Gastroesophageal sphincter (tissue), 4 donors: ENCODE measurements around the gene EGLN2. TPM values are rescaled to one million over a fixed set of nuclear protein-coding genes. Genes with fewer than 3 reads are reported as not detected.
"Not testable (repeated sequence)": the region's sequence is repeated elsewhere in the genome, so short reads cannot be mapped to it uniquely, and the experiment has no call there.

Experiments
- ATAC-seq: fragments of 150-250 bp; one replicate; pipeline ENCODE4 v1.9.1; 2016; ENCODE audit warnings: mild to moderate bottlenecking, moderate library complexity
- H3K27ac ChIP-seq, 4 donors: fragments of 200-600 bp; sonication (generic) in 3 of 4; 1 replicate in 3 of 4; 2 replicates in 1 of 4; pipeline ENCODE4 v1.5.1; 2016 to 2019
- H3K27me3 ChIP-seq: fragments of 200-600 bp; sonication (generic); one replicate; pipeline ENCODE4 v1.5.1; 2019
- H3K36me3 ChIP-seq, 2 donors: fragments of 200-600 bp; sonication (generic); one replicate each; pipeline ENCODE4 v1.5.1; 2019; ENCODE audit warnings: control low read depth in 1 of 2
- H3K4me1 ChIP-seq, 3 donors: fragments of 200-600 bp; sonication (generic); 1 replicate in 2 of 3; 2 replicates in 1 of 3; pipeline ENCODE4 v1.5.1; 2016 to 2019; ENCODE audit warnings: control low read depth in 2 of 3
- H3K4me3 ChIP-seq, 2 donors: fragments of 200-600 bp; sonication (generic); one replicate each; pipeline ENCODE4 v1.5.1; 2019; ENCODE audit warnings: mild to moderate bottlenecking in 1 of 2, moderate library complexity in 1 of 2
- H3K9me3 ChIP-seq, 3 donors: fragments of 200-600 bp; sonication (generic); one replicate each; pipeline ENCODE4 v1.5.1; 2017 to 2019; ENCODE audit warnings: control low read depth in 2 of 3
- CTCF ChIP-seq, 4 experiments: fragments of 200-600 bp in 2 of 4; fragments of 450-650 bp in 2 of 4; sonication (generic) in 1 of 4; IDR thresholded peaks; one replicate each; pipeline ENCODE4 v1.5.1; 2017 to 2019; ENCODE audit warnings: antibody characterized with exemption in 4 of 4, mild to moderate bottlenecking in 2 of 4, moderate library complexity in 2 of 4
- EP300 ChIP-seq: sonication (generic); formaldehyde crosslinking; IDR thresholded peaks from one replicate; pipeline ENCODE4 v1.6.1; 2017; ENCODE audit warnings: antibody characterized with exemption, mild to moderate bottlenecking
- POLR2A ChIP-seq, 2 donors: fragments of 450-650 bp; IDR thresholded peaks; one replicate each; pipeline ENCODE4 v1.6.1; 2017; ENCODE audit warnings: antibody characterized with exemption in 2 of 2, mild to moderate bottlenecking in 2 of 2, moderate library complexity in 1 of 2
- POLR2AphosphoS5 ChIP-seq: sonication (generic); formaldehyde crosslinking; IDR thresholded peaks from one replicate; pipeline ENCODE4 v1.6.1; 2017; ENCODE audit warnings: antibody characterized with exemption
- WGBS, 2 donors: methylation state at CpG; one replicate each; pipeline ENCODE4 v1.1.5; 2018; ENCODE audit warnings: low coverage in 1 of 2; 5-methylcytosine and 5-hydroxymethylcytosine counted together
- total RNA-seq, 4 donors: library from RNA; depleted of rRNA; stranded (reverse); fragments of >200 nt; gene quantifications; one replicate each; pipeline ENCODE4 v1.1.0, GENCODE V29; 2016

EGLN2 gene
- total RNA-seq, 4 donors from 2014 or later, result 99.1 to 115 (median 107) TPM

GRCh38 chr19:40827386-40828247 is 28.6 kb downstream of the EGLN2 start:
- H3K4me1 ChIP-seq, result peaks cover 0 to 13% (median 0%) of the 10 kb centered on the region in 3 donors
- H3K9me3 ChIP-seq, result no peaks in the 10 kb centered on the region
- no peak overlapping the region for H3K27ac ChIP-seq
- WGBS, 2 donors, result 90 to 93% methylated on average over 12 to 21 of the region's 22 CpGs
- no peak overlapping the region for H3K4me3 ChIP-seq
- H3K36me3 ChIP-seq, result peaks cover 0 to 26% of the 10 kb centered on the region in 2 donors
- TF ChIP-seq POLR2A (IDR thresholded peaks at IDR 0.05) (no peak), CTCF (IDR thresholded peaks at IDR 0.05) (no peak), POLR2AphosphoS5 (no peak), EP300 (no peak)
- no peak for ATAC-seq
- no peaks in the 10 kb centered on the region for H3K27me3 ChIP-seq

- peaks cover 0 to 26% of the 10 kb centered on the region in 2 donors for H3K36me3 ChIP-seq
- TF ChIP-seq EP300, result no peak
- no peak for TF ChIP-seq POLR2A (IDR thresholded peaks at IDR 0.05)
- TF ChIP-seq CTCF (IDR thresholded peaks at IDR 0.05), result no peak
- TF ChIP-seq POLR2AphosphoS5, result no peak
- ATAC-seq, result no peak
These were observed 30.2 kb downstream of the EGLN2 start for GRCh38 chr19:40829205-40829604.

GRCh38 chr19:40830741-40831140 is 31.8 kb downstream of the EGLN2 start:
- not testable (repeated sequence) for H3K27ac ChIP-seq, H3K27me3 ChIP-seq, ATAC-seq, H3K4me3 ChIP-seq, H3K9me3 ChIP-seq, H3K4me1 ChIP-seq
- peaks cover 0 to 26% of the 10 kb centered on the region in 2 donors for H3K36me3 ChIP-seq
- 80 to 83% methylated on average over 1 to 2 of the region's 16 CpGs for WGBS, 2 donors

More at GRCh38 chr19:40829205-40829604, 30.2 kb downstream of the EGLN2 start:
- Histone ChIP-seq H3K9me3 (no peaks in the 10 kb centered on the region), H3K4me3 (no peak overlapping the region), H3K4me1 (no peaks in the 10 kb centered on the region), H3K27ac (no peak overlapping the region), H3K27me3 (no peaks in the 10 kb centered on the region)

- Histone ChIP-seq H3K4me1 (no peaks in the 10 kb centered on the region), H3K36me3 (peaks cover 0 to 23% of the 10 kb centered on the region in 2 donors), H3K27ac (no peak overlapping the region), H3K9me3 (no peaks in the 10 kb centered on the region), H3K4me3 (no peak overlapping the region), H3K27me3 (no peaks in the 10 kb centered on the region)
- 59 to 80% methylated on average over 6 to 7 of the region's 7 CpGs for WGBS, 2 donors
- TF ChIP-seq EP300 (no peak), CTCF (IDR thresholded peaks at IDR 0.05) (no peak), POLR2AphosphoS5 (no peak), POLR2A (IDR thresholded peaks at IDR 0.05) (no peak)
- ATAC-seq, result no peak
These were observed 32.8 kb downstream of the EGLN2 start for GRCh38 chr19:40831502-40832430.

GRCh38 chr19:40832431-40832790 is 33.4 kb downstream of the EGLN2 start:
- H3K9me3 ChIP-seq, H3K27ac ChIP-seq, H3K4me1 ChIP-seq, H3K4me3 ChIP-seq, H3K27me3 ChIP-seq, ATAC-seq: not testable (repeated sequence)
- H3K36me3 ChIP-seq, result peaks cover 0 to 16% of the 10 kb centered on the region in 2 donors
- 57 to 66% methylated on average over 3 of the region's 4 CpGs for WGBS, 2 donors

GRCh38 chr19:40833728-40834533 is 34.9 kb downstream of the EGLN2 start:
- ATAC-seq, H3K27ac ChIP-seq, H3K9me3 ChIP-seq, H3K27me3 ChIP-seq, H3K4me3 ChIP-seq, H3K36me3 ChIP-seq, H3K4me1 ChIP-seq: not testable (repeated sequence)
- 40 to 60% methylated on average over 1 to 3 of the region's 7 CpGs for WGBS, 2 donors
